GM23338 (cell line): ENCODE measurements around the gene RAB1B.
A peak's percentile ranks its signal among the peaks of the same experiment; 100 is the strongest.

Experiments used
- CREB1 ChIP-seq: fragments of 250-450 bp; sonication (Bioruptor Pico); IDR thresholded peaks from 2 replicates; pipeline ENCODE4 v1.5.0; 2020; ENCODE audit warnings: low read depth, mild to moderate bottlenecking, moderate library complexity
- ETS1 ChIP-seq: IDR thresholded peaks from 2 replicates; pipeline ENCODE4 v1.6.1; 2016; ENCODE audit warnings: antibody characterized with exemption
- EZH2 ChIP-seq: fragments of 200-600 bp; sonication (generic); IDR thresholded peaks from one replicate; pipeline ENCODE4 v1.8.0; 2017; ENCODE audit warnings: antibody characterized with exemption, mild to moderate bottlenecking, low read depth; ENCODE audit not compliant: unreplicated experiment
- JUNB ChIP-seq: IDR thresholded peaks from one replicate; pipeline ENCODE4 v1.6.1; 2016; ENCODE audit warnings: antibody characterized with exemption; ENCODE audit not compliant: unreplicated experiment
- POLR2AphosphoS5 ChIP-seq: IDR thresholded peaks from 2 replicates; pipeline ENCODE4 v1.6.1; 2016; ENCODE audit warnings: antibody characterized with exemption, low read depth
- STAT1 ChIP-seq: IDR thresholded peaks from one replicate; pipeline ENCODE4 v1.6.1; 2016; ENCODE audit warnings: antibody characterized with exemption; ENCODE audit not compliant: unreplicated experiment
- ZNF331 ChIP-seq: fragments of 250-450 bp; sonication (Bioruptor Pico); IDR thresholded peaks from 2 replicates; pipeline ENCODE4 v1.5.0; 2020; ENCODE audit warnings: low read depth, mild to moderate bottlenecking, moderate library complexity
- TF ChIP-seq, protein P1 (sequence below), 2 experiments: fragments of 200-600 bp in 1 of 2; sonication (generic) in 1 of 2; conservative IDR thresholded peaks; 2 replicates each; pipeline versions ENCODE4 v1.5.1 to v1.6.1; 2016 to 2017; ENCODE audit warnings: antibody characterized with exemption in 2 of 2, low read depth in 2 of 2, mild to moderate bottlenecking in 2 of 2, moderate library complexity in 1 of 2
- TF ChIP-seq, protein P2 (sequence below): IDR thresholded peaks from one replicate; pipeline ENCODE4 v1.6.1; 2018; ENCODE audit warnings: antibody characterized with exemption; ENCODE audit not compliant: unreplicated experiment

DNA sequence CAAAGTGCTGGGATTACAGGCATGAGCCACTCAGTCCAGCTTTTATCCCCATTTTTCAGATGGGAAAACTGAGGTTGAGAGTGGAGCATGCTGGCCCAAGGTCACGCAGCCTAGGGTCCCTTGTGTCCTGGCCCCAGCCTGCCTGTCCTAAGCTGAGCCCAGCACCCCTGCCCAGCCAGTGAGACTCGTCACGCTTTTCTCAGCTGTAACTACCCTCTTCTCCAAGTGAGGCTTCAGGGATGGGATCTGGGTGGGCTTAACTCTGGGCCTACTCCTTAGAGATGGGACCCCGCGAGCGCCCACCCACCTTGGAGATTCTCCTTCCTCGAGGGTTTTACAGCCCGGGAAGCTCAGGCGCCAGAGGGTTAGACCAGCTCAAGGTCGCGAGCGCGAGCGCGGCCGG lies 22.9 kb downstream of the RAB1B start:
- TF ChIP-seq POLR2AphosphoS5 (no peak), ZNF331 (CRISPR knock-in tag) (no peak), CREB1 (CRISPR knock-in tag) (no peak), JUNB (no peak), ETS1 (no peak), EZH2 (peak; percentile 27), STAT1 (no peak)
- TF ChIP-seq, protein P1, sequence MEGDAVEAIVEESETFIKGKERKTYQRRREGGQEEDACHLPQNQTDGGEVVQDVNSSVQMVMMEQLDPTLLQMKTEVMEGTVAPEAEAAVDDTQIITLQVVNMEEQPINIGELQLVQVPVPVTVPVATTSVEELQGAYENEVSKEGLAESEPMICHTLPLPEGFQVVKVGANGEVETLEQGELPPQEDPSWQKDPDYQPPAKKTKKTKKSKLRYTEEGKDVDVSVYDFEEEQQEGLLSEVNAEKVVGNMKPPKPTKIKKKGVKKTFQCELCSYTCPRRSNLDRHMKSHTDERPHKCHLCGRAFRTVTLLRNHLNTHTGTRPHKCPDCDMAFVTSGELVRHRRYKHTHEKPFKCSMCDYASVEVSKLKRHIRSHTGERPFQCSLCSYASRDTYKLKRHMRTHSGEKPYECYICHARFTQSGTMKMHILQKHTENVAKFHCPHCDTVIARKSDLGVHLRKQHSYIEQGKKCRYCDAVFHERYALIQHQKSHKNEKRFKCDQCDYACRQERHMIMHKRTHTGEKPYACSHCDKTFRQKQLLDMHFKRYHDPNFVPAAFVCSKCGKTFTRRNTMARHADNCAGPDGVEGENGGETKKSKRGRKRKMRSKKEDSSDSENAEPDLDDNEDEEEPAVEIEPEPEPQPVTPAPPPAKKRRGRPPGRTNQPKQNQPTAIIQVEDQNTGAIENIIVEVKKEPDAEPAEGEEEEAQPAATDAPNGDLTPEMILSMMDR (conservative IDR thresholded peaks at IDR 0.05; ENCODE audit: low read depth in 2 of 2) = no peak
- TF ChIP-seq, protein P2, sequence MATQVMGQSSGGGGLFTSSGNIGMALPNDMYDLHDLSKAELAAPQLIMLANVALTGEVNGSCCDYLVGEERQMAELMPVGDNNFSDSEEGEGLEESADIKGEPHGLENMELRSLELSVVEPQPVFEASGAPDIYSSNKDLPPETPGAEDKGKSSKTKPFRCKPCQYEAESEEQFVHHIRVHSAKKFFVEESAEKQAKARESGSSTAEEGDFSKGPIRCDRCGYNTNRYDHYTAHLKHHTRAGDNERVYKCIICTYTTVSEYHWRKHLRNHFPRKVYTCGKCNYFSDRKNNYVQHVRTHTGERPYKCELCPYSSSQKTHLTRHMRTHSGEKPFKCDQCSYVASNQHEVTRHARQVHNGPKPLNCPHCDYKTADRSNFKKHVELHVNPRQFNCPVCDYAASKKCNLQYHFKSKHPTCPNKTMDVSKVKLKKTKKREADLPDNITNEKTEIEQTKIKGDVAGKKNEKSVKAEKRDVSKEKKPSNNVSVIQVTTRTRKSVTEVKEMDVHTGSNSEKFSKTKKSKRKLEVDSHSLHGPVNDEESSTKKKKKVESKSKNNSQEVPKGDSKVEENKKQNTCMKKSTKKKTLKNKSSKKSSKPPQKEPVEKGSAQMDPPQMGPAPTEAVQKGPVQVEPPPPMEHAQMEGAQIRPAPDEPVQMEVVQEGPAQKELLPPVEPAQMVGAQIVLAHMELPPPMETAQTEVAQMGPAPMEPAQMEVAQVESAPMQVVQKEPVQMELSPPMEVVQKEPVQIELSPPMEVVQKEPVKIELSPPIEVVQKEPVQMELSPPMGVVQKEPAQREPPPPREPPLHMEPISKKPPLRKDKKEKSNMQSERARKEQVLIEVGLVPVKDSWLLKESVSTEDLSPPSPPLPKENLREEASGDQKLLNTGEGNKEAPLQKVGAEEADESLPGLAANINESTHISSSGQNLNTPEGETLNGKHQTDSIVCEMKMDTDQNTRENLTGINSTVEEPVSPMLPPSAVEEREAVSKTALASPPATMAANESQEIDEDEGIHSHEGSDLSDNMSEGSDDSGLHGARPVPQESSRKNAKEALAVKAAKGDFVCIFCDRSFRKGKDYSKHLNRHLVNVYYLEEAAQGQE = no peak
